HepG2 (cell line): Measurements from ENCODE around the gene PLXNB2. TPM values are rescaled to one million over a fixed set of nuclear protein-coding genes. Genes with fewer than 3 reads are reported as not detected.

Experiments used
- ATF7 ChIP-seq, 2 experiments: fragments of 450-650 bp in 1 of 2; sonication (generic) in 1 of 2; formaldehyde crosslinking in 1 of 2; IDR thresholded peaks; 2 replicates each; pipeline versions ENCODE4 v1.4.0 to v1.6.1; 2016 to 2020; ENCODE audit warnings: antibody characterized with exemption in 1 of 2, mild to moderate bottlenecking in 1 of 2, missing genetic modification reagents in 1 of 2
- BHLHE40 ChIP-seq: IDR thresholded peaks from 2 replicates; pipeline ENCODE4 v1.6.1; 2011; ENCODE audit warnings: low read length, improper control_type of control experiment
- CBFB ChIP-seq: sonication (generic); formaldehyde crosslinking; IDR thresholded peaks from 2 replicates; pipeline ENCODE4 v1.4.0; 2020; ENCODE audit warnings: missing genetic modification reagents
- FOXK1 ChIP-seq: sonication (generic); formaldehyde crosslinking; IDR thresholded peaks from 2 replicates; pipeline ENCODE4 v1.4.0; 2020; ENCODE audit warnings: low read depth, missing genetic modification reagents, borderline replicate concordance
- FOXP1 ChIP-seq, 2 experiments: fragments of 450-650 bp in 1 of 2; IDR thresholded peaks; 2 replicates each; pipeline ENCODE4 v1.6.1; 2017 to 2018; ENCODE audit warnings: antibody characterized with exemption in 1 of 2
- ISX ChIP-seq: sonication (generic); formaldehyde crosslinking; conservative IDR thresholded peaks from 2 replicates; pipeline ENCODE4 v1.5.0; 2020; ENCODE audit warnings: missing genetic modification reagents
- LCORL ChIP-seq, 2 experiments: fragments of 450-650 bp in 1 of 2; sonication (generic) in 1 of 2; formaldehyde crosslinking in 1 of 2; IDR thresholded peaks; 2 replicates each; pipeline versions ENCODE4 v1.5.0 to v1.6.1; 2017 to 2020; ENCODE audit warnings: antibody characterized with exemption in 1 of 2, missing genetic modification reagents in 1 of 2
- MAF1 ChIP-seq: sonication (generic); formaldehyde crosslinking; IDR thresholded peaks from 2 replicates; pipeline ENCODE4 v1.5.0; 2020; ENCODE audit warnings: missing genetic modification reagents, borderline replicate concordance
- PHF21A ChIP-seq: sonication (generic); formaldehyde crosslinking; IDR thresholded peaks from 2 replicates; pipeline ENCODE4 v1.5.0; 2020; ENCODE audit warnings: mild to moderate bottlenecking, missing genetic modification reagents
- POGZ ChIP-seq: sonication (generic); formaldehyde crosslinking; IDR thresholded peaks from 2 replicates; pipeline ENCODE4 v1.4.0; 2020; ENCODE audit warnings: mild to moderate bottlenecking, missing genetic modification reagents
- REL ChIP-seq: sonication (generic); formaldehyde crosslinking; conservative IDR thresholded peaks from 2 replicates; pipeline ENCODE4 v1.8.0; 2022; ENCODE audit warnings: mild to moderate bottlenecking, missing genetic modification reagents, moderate library complexity
- RXRB ChIP-seq: IDR thresholded peaks from 2 replicates; pipeline ENCODE4 v1.6.1; 2016; ENCODE audit warnings: borderline replicate concordance, missing genetic modification reagents, missing compliant biosample characterization
- SAP130 ChIP-seq: IDR thresholded peaks from 2 replicates; pipeline ENCODE4 v1.6.1; 2016; ENCODE audit warnings: low read depth
- ZBTB20 ChIP-seq: sonication (generic); formaldehyde crosslinking; IDR thresholded peaks from 2 replicates; pipeline ENCODE4 v1.8.1; 2023; ENCODE audit warnings: missing genetic modification reagents, low read depth, mild to moderate bottlenecking, borderline replicate concordance
- ZBTB21 ChIP-seq: sonication (generic); formaldehyde crosslinking; IDR thresholded peaks from 2 replicates; pipeline ENCODE4 v1.4.0; 2020; ENCODE audit warnings: missing genetic modification reagents
- ZNF33B ChIP-seq: sonication (generic); formaldehyde crosslinking; IDR thresholded peaks from 2 replicates; pipeline ENCODE4 v1.5.1; 2020; ENCODE audit warnings: mild to moderate bottlenecking, missing genetic modification reagents
- ZNF782 ChIP-seq: sonication (generic); formaldehyde crosslinking; IDR thresholded peaks from 2 replicates; pipeline ENCODE4 v1.4.0; 2020; ENCODE audit warnings: missing genetic modification reagents, mild to moderate bottlenecking, borderline replicate concordance
- ZSCAN25 ChIP-seq: sonication (generic); formaldehyde crosslinking; IDR thresholded peaks from 2 replicates; pipeline ENCODE4 v1.8.0; 2022; ENCODE audit warnings: mild to moderate bottlenecking, missing genetic modification reagents
- polyA plus RNA-seq, 8 experiments: library from polyadenylated mRNA; depleted of rRNA in 3 of 8; stranded (reverse) in 7 of 8; unstranded in 1 of 8; fragments of >200 nt; fragmentation: Illumina TruSeq in 4 of 8; extraction: Trizol in 4 of 8; gene quantifications; 2 replicates each; pipeline versions ENCODE4 v1.2.1 to v1.2.3, GENCODE V29; 2011 to 2016; ENCODE audit warnings: low read depth in 4 of 8, missing spikeins in 1 of 8, mixed read lengths in 1 of 8; ENCODE audit not compliant: insufficient read depth in 1 of 8
- total RNA-seq, 5 experiments: library from RNA; depleted of rRNA; stranded (reverse); fragments of >200 nt; fragmentation: Illumina TruSeq; extraction: Trizol; gene quantifications; 2 replicates each; pipeline ENCODE4 v1.2.3, GENCODE V29; 2016; ENCODE audit warnings: low read depth in 1 of 5
- TF ChIP-seq, protein P1 (sequence below): sonication (generic); formaldehyde crosslinking; IDR thresholded peaks from 2 replicates; pipeline ENCODE4 v1.8.0; 2022; ENCODE audit warnings: missing genetic modification reagents, mild to moderate bottlenecking, inconsistent platforms, borderline replicate concordance
- TF ChIP-seq, protein P2 (sequence below): sonication (generic); formaldehyde crosslinking; IDR thresholded peaks from 2 replicates; pipeline ENCODE4 v1.5.0; 2020; ENCODE audit warnings: mild to moderate bottlenecking, missing genetic modification reagents, moderate library complexity
- TF ChIP-seq, protein P3 (sequence below): sonication (generic); formaldehyde crosslinking; conservative IDR thresholded peaks from 2 replicates; pipeline ENCODE4 v1.8.0; 2022; ENCODE audit warnings: mild to moderate bottlenecking, moderate library complexity, missing genetic modification reagents
- TF ChIP-seq, protein P4 (sequence below): sonication (generic); formaldehyde crosslinking; IDR thresholded peaks from 2 replicates; pipeline ENCODE4 v1.8.1; 2023; ENCODE audit warnings: mild to moderate bottlenecking, inconsistent platforms, moderate library complexity, missing genetic modification reagents, borderline replicate concordance

The PLXNB2 gene
- total and polyA plus RNA-seq, 2 of the 13 experiments (the other 11 are each of a cell fraction or from before 2014, with no cell fraction given), result 32.6 to 68.9 TPM

DNA sequence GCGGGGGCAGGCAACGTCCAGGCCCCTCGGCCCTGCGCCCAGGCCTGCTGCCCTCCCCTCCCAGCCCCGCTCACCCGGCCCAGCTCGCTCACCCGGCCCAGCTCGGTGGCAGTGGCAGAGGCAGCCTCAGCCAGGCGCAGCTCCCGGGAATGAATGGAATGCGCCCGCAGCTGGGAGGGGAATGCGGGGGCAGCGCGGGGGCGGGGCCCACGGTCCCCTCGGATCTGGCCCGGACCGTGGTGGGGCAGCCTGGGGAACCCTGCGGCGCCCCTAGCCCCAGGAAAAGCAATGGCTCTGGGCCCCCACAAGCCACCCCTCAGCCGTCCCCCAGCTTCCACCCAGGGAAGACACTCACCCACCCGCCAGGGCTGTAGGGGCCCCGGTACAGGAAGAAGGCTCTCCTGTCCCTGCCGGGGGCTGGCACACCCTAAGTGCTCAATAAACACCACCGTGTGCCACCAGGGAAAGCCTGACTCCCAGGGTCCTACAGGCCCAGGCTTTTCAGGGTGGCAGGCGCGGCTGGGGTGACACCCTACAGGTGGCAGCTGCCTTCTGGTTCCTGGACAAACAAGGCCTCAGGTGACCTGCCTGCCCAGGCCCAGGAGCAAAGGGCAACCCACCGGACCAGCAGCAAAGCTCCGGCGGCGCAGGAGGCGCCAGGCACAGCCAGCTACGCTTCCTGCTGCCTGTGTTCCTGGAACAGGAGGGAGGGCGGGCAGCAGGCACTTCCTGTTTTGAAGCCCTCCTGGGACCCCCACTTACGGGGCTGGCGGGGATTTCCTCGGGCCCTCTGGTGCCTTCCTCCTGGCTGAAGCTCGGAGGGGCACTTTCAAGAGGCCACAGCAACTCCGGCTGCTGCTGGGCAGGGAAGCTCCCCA, 13.8 kb downstream of the PLXNB2 start (continued):
- TF ChIP-seq, protein P1, sequence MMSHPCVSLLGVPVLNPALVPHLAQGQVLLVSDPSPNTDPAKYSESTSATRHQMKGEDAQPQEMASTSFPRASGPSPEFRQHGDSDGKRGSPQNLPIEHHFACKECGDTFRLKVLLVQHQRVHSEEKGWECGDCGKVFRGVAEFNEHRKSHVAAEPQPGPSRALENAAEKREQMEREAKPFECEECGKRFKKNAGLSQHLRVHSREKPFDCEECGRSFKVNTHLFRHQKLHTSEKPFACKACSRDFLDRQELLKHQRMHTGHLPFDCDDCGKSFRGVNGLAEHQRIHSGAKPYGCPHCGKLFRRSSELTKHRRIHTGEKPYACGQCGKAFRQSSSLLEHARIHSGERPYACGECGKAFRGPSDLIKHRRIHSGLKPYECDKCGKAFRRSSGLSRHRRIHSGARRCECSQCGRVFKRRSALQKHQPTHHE (CRISPR knock-in tag), result no peak
- TF ChIP-seq, protein P2, sequence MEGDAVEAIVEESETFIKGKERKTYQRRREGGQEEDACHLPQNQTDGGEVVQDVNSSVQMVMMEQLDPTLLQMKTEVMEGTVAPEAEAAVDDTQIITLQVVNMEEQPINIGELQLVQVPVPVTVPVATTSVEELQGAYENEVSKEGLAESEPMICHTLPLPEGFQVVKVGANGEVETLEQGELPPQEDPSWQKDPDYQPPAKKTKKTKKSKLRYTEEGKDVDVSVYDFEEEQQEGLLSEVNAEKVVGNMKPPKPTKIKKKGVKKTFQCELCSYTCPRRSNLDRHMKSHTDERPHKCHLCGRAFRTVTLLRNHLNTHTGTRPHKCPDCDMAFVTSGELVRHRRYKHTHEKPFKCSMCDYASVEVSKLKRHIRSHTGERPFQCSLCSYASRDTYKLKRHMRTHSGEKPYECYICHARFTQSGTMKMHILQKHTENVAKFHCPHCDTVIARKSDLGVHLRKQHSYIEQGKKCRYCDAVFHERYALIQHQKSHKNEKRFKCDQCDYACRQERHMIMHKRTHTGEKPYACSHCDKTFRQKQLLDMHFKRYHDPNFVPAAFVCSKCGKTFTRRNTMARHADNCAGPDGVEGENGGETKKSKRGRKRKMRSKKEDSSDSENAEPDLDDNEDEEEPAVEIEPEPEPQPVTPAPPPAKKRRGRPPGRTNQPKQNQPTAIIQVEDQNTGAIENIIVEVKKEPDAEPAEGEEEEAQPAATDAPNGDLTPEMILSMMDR (CRISPR knock-in tag), result peak; percentile 54
- no peak; the same call in 1 of the 2 replicates for TF ChIP-seq REL (CRISPR knock-in tag)
- peak; percentile 45; the same call in 1 of the 2 replicates for TF ChIP-seq POGZ (CRISPR knock-in tag)
- no peak for TF ChIP-seq FOXP1 (IDR thresholded peaks at IDR 0.05)
- TF ChIP-seq FOXP1 (CRISPR knock-in tag; IDR thresholded peaks at IDR 0.05), result peak; percentile 60
- peak; percentile 91 for TF ChIP-seq SAP130 (CRISPR knock-in tag)
- TF ChIP-seq, protein P3, sequence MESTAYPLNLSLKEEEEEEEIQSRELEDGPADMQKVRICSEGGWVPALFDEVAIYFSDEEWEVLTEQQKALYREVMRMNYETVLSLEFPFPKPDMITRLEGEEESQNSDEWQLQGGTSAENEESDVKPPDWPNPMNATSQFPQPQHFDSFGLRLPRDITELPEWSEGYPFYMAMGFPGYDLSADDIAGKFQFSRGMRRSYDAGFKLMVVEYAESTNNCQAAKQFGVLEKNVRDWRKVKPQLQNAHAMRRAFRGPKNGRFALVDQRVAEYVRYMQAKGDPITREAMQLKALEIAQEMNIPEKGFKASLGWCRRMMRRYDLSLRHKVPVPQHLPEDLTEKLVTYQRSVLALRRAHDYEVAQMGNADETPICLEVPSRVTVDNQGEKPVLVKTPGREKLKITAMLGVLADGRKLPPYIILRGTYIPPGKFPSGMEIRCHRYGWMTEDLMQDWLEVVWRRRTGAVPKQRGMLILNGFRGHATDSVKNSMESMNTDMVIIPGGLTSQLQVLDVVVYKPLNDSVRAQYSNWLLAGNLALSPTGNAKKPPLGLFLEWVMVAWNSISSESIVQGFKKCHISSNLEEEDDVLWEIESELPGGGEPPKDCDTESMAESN (CRISPR knock-in tag), result peak; percentile 93
- TF ChIP-seq FOXK1, result peak; percentile 65; the same call in 1 of the 2 replicates
- TF ChIP-seq ZNF782 (CRISPR knock-in tag), result peak; percentile 80; the same call in 1 of the 2 replicates
- TF ChIP-seq ISX (CRISPR knock-in tag), result 0 out of 2 replicates have a peak, but pooled peaks have one; percentile 62
- TF ChIP-seq PHF21A, result peak; percentile 96; the same call in 1 of the 2 replicates
- no peak for TF ChIP-seq ZBTB21 (CRISPR knock-in tag)
- TF ChIP-seq MAF1, result no peak
- TF ChIP-seq LCORL (IDR thresholded peaks at IDR 0.05), result no peak
- TF ChIP-seq LCORL (CRISPR knock-in tag; IDR thresholded peaks at IDR 0.05), result peak; percentile 91
- TF ChIP-seq, protein P4, sequence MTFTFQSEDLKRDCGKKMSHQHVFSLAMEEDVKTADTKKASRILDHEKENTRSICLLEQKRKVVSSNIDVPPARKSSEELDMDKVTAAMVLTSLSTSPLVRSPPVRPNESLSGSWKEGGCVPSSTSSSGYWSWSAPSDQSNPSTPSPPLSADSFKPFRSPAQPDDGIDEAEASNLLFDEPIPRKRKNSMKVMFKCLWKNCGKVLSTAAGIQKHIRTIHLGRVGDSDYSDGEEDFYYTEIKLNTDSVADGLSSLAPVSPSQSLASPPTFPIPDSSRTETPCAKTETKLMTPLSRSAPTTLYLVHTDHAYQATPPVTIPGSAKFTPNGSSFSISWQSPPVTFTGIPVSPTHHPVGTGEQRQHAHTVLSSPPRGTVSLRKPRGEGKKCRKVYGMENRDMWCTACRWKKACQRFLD (CRISPR knock-in tag), result no peak
- no peak for TF ChIP-seq ATF7 (IDR thresholded peaks at IDR 0.05)
- TF ChIP-seq ATF7 (CRISPR knock-in tag; IDR thresholded peaks at IDR 0.05), result 0 out of 2 replicates have a peak, but pooled peaks have one; percentile 13
- peak; percentile 44; the same call in 1 of the 2 replicates for TF ChIP-seq ZBTB20
- TF ChIP-seq CBFB (CRISPR knock-in tag), result no peak; the same call in 1 of the 2 replicates
- peak; percentile 75 for TF ChIP-seq BHLHE40
- TF ChIP-seq RXRB (CRISPR knock-in tag), result peak; percentile 98
- peak; percentile 79; the same call in 1 of the 2 replicates for TF ChIP-seq ZNF33B (CRISPR knock-in tag)
- peak; percentile 61 for TF ChIP-seq ZSCAN25 (CRISPR knock-in tag)
